H1 (cell line): ENCODE results near the gene CAPN10. TPM values are rescaled to one million over a fixed set of nuclear protein-coding genes. Genes with fewer than 3 reads are reported as not detected.

Experiments used
- CTCF ChIA-PET: fragments of 300-600 bp; sonication (Branson Sonifier 250); formaldehyde crosslinking; loops from one replicate; lab custom pipeline; 2021; ENCODE audit not compliant: partially characterized antibody; lab: Charles Lee
- POLR2A ChIA-PET: fragments of 300-600 bp; sonication (Branson Sonifier 250); formaldehyde crosslinking; loops from one replicate; lab custom pipeline; 2021; ENCODE audit warnings: inconsistent platforms; ENCODE audit not compliant: partially characterized antibody; lab: Charles Lee
- DNase-seq, 2 experiments: peaks; one replicate each; pipeline versions ENCODE4 v3.0.0 to v3.0.0-alpha.2; 2010 to 2022; ENCODE audit warnings: low spot score in 2 of 2, low read depth in 1 of 2, mixed read lengths in 1 of 2
- FAIRE-seq: peaks from 2 replicates; lab custom pipeline; 2011; peaks lifted over from hg19 to GRCh38; lab: Jason Lieb, UNC
- H2AFZ ChIP-seq: 2 replicates; pipeline ENCODE4 v1.8.1; 2012; ENCODE audit warnings: low read length, inconsistent platforms
- H2AK5ac ChIP-seq: 2 replicates; pipeline ENCODE4 v1.6.1; 2013; ENCODE audit warnings: low read depth, low read length
- H2BK120ac ChIP-seq: replicated peaks from 2 replicates; pipeline ENCODE3; 2013; ENCODE audit warnings: low read depth, low read length, inconsistent platforms
- H2BK12ac ChIP-seq: 2 replicates; pipeline ENCODE4 v1.6.1; 2013; ENCODE audit warnings: low read depth, low read length
- H2BK15ac ChIP-seq: 2 replicates; pipeline ENCODE4 v1.6.1; 2013; ENCODE audit warnings: low read length
- H2BK20ac ChIP-seq: 2 replicates; pipeline ENCODE4 v1.6.1; 2013; ENCODE audit warnings: low read length
- H2BK5ac ChIP-seq: 2 replicates; pipeline ENCODE4 v1.6.1; 2013; ENCODE audit warnings: low read depth, low read length
- H3K14ac ChIP-seq: 2 replicates; pipeline ENCODE4 v1.6.1; 2013; ENCODE audit warnings: inconsistent platforms; ENCODE audit not compliant: insufficient read length
- H3K18ac ChIP-seq: 2 replicates; pipeline ENCODE4 v1.6.1; 2013; ENCODE audit warnings: low read length; ENCODE audit errors: extremely low read depth
- H3K23ac ChIP-seq: 2 replicates; pipeline ENCODE4 v1.6.1; 2013; ENCODE audit warnings: inconsistent platforms; ENCODE audit not compliant: insufficient read length
- H3K23me2 ChIP-seq: 2 replicates; pipeline ENCODE4 v1.6.1; 2013; ENCODE audit warnings: low read depth, low read length
- H3K27ac ChIP-seq: 2 replicates; pipeline ENCODE4 v1.6.1; 2011; ENCODE audit warnings: low read depth, low read length, inconsistent platforms
- H3K27me3 ChIP-seq, 4 experiments: replicated peaks in 1 of 4; 1 replicate in 1 of 4; 2 replicates in 3 of 4; pipeline versions ENCODE4 v1.6.1 to v1.8.1; 2011 to 2013; ENCODE audit warnings: low read length in 3 of 4, mild to moderate bottlenecking in 3 of 4, inconsistent platforms in 2 of 4, mixed read lengths in 2 of 4, moderate library complexity in 1 of 4; ENCODE audit not compliant: control insufficient read depth in 3 of 4, insufficient read depth in 3 of 4; ENCODE audit errors: extremely low read depth in 1 of 4
- H3K36me3 ChIP-seq, 4 experiments: 2 replicates each; pipeline versions ENCODE4 v1.6.1 to v1.8.1; 2011 to 2013; ENCODE audit warnings: mild to moderate bottlenecking in 4 of 4, low read length in 3 of 4, moderate library complexity in 2 of 4, control low read depth in 1 of 4, inconsistent platforms in 1 of 4; ENCODE audit not compliant: insufficient read depth in 4 of 4, control insufficient read depth in 2 of 4
- H3K4ac ChIP-seq: replicated peaks from 2 replicates; pipeline ENCODE3; 2013; ENCODE audit warnings: low read length, low read depth, mixed read lengths, inconsistent platforms; ENCODE audit not compliant: insufficient read length
- H3K4me1 ChIP-seq, 4 experiments: replicated peaks in 1 of 4; 1 replicate in 1 of 4; 2 replicates in 3 of 4; pipeline versions ENCODE4 v1.6.1 to v1.8.1; 2011 to 2013; ENCODE audit warnings: low read length in 3 of 4, inconsistent platforms in 2 of 4, mixed read lengths in 1 of 4; ENCODE audit not compliant: insufficient read depth in 4 of 4, control insufficient read depth in 3 of 4
- H3K4me2 ChIP-seq, 2 experiments: 2 replicates each; pipeline versions ENCODE4 v1.6.1 to v1.8.1; 2011 to 2013; ENCODE audit warnings: low read depth in 2 of 2, low read length in 2 of 2, control low read depth in 1 of 2, inconsistent platforms in 1 of 2, mild to moderate bottlenecking in 1 of 2; ENCODE audit not compliant: insufficient read depth in 1 of 2
- H3K4me3 ChIP-seq, 4 experiments: fragments of 200-600, 300-600 bp in 1 of 4; sonication (generic), shearing (Covaris generic), sonication (Bioruptor Twin) in 1 of 4; 2 replicates each; pipeline versions ENCODE4 v1.5.1 to v1.8.1; 2011 to 2016; ENCODE audit warnings: low read length in 4 of 4, low read depth in 3 of 4, control low read depth in 2 of 4, inconsistent platforms in 2 of 4, mild to moderate bottlenecking in 2 of 4, mixed read lengths in 1 of 4, moderate library complexity in 1 of 4; ENCODE audit not compliant: insufficient read depth in 2 of 4; ENCODE audit errors: extremely low read depth in 1 of 4
- H3K56ac ChIP-seq: replicated peaks from 2 replicates; pipeline ENCODE3; 2013; ENCODE audit warnings: low read depth, mild to moderate bottlenecking, mixed read lengths, low read length, inconsistent platforms; ENCODE audit not compliant: insufficient read length
- H3K79me1 ChIP-seq: 2 replicates; pipeline ENCODE4 v1.6.1; 2013; ENCODE audit warnings: low read depth, low read length, control low read depth
- H3K79me2 ChIP-seq, 2 experiments: 2 replicates each; pipeline versions ENCODE4 v1.6.1 to v1.8.1; 2012 to 2013; ENCODE audit warnings: low read length in 2 of 2, mild to moderate bottlenecking in 2 of 2, inconsistent platforms in 1 of 2; ENCODE audit not compliant: insufficient read depth in 2 of 2, control insufficient read depth in 1 of 2
- H3K9ac ChIP-seq, 4 experiments: replicated peaks in 1 of 4; 1 replicate in 1 of 4; 2 replicates in 3 of 4; pipeline versions ENCODE4 v1.6.1 to v1.8.1; 2011 to 2013; ENCODE audit warnings: low read depth in 3 of 4, low read length in 3 of 4, control low read depth in 2 of 4, mild to moderate bottlenecking in 2 of 4, moderate library complexity in 2 of 4, inconsistent platforms in 1 of 4; ENCODE audit errors: extremely low read depth in 1 of 4
- H3K9me3 ChIP-seq, 2 experiments: 2 replicates each; pipeline versions ENCODE4 v1.6.1 to v1.8.1; 2012 to 2013; ENCODE audit warnings: mild to moderate bottlenecking in 2 of 2, moderate library complexity in 2 of 2, control low read depth in 1 of 2, inconsistent platforms in 1 of 2, low read depth in 1 of 2, low read length in 1 of 2, mixed read lengths in 1 of 2; ENCODE audit not compliant: insufficient read depth in 2 of 2
- H4K20me1 ChIP-seq, 2 experiments: replicated peaks in 1 of 2; 2 replicates each; pipeline versions ENCODE3 to v1.8.1; 2011 to 2013; ENCODE audit warnings: inconsistent platforms in 2 of 2, low read length in 2 of 2, mild to moderate bottlenecking in 1 of 2; ENCODE audit not compliant: insufficient read depth in 2 of 2, control insufficient read depth in 1 of 2
- H4K5ac ChIP-seq: 2 replicates; pipeline ENCODE4 v1.6.1; 2013; ENCODE audit warnings: low read length, low read depth, mixed read lengths, inconsistent platforms; ENCODE audit not compliant: insufficient read length
- H4K8ac ChIP-seq: 2 replicates; pipeline ENCODE4 v1.8.0; 2013; ENCODE audit warnings: mild to moderate bottlenecking, moderate library complexity, low read length, inconsistent platforms; ENCODE audit not compliant: insufficient read depth; ENCODE audit errors: extremely low read depth
- H4K91ac ChIP-seq: replicated peaks from 2 replicates; pipeline ENCODE3; 2013; ENCODE audit warnings: low read length, mixed read lengths, inconsistent platforms; ENCODE audit not compliant: insufficient read length
- WGBS, 2 experiments: shearing (Covaris generic) in 1 of 2; methylation state at CpG; one replicate each; pipeline versions ENCODE4 v1.1.6 to v1.1.7; 2013 to 2015; ENCODE audit warnings: low lambda C conversion rate in 2 of 2, mixed read lengths in 2 of 2, inconsistent platforms in 1 of 2, low coverage in 1 of 2, missing lambda C conversion rate in 1 of 2; ENCODE audit not compliant: insufficient replicate concordance in 2 of 2, insufficient coverage in 1 of 2, insufficient read length in 1 of 2; ENCODE audit errors: extremely low coverage in 1 of 2, missing lambda C conversion rate in 1 of 2; 5-methylcytosine and 5-hydroxymethylcytosine counted together
- polyA plus RNA-seq, 7 experiments: library from polyadenylated mRNA; depleted of rRNA in 3 of 7; stranded (reverse) in 5 of 7; unstranded in 2 of 7; fragments of >200 nt in 5 of 7; fragments of 200-250 nt in 2 of 7; gene quantifications; 1 replicate in 5 of 7; 2 replicates in 1 of 7; 4 replicates in 1 of 7; pipeline versions ENCODE4 v1.2.1 to v1.2.3, GENCODE V29; 2011 to 2013; ENCODE audit warnings: missing spikeins in 2 of 7, mixed read lengths in 2 of 7
- total RNA-seq: library from RNA; stranded (reverse); fragmentation: NEBNext Ultra II Directional; extraction: Animal tissue kit (Norgen Biotek cat#: 25700); gene quantifications from 2 replicates; pipeline ENCODE4 v1.2.1, GENCODE V29; 2021
- TF ChIP-seq, protein P1 (sequence below), 3 experiments: IDR thresholded peaks; 1 replicate in 2 of 3; 2 replicates in 1 of 3; pipeline versions ENCODE4 v1.5.1 to v1.6.1; 2011; ENCODE audit warnings: low read length in 3 of 3, mild to moderate bottlenecking in 3 of 3, inconsistent platforms in 2 of 3, low read depth in 1 of 3, moderate library complexity in 1 of 3; ENCODE audit not compliant: insufficient read depth in 1 of 3; ENCODE audit errors: control extremely low read depth in 1 of 3

CAPN10 gene
- total and polyA plus RNA-seq, 2 of the 8 experiments (the other 6 are each of a cell fraction or from before 2014, with no cell fraction given) = 30.7 to 39.8 TPM

DNA sequence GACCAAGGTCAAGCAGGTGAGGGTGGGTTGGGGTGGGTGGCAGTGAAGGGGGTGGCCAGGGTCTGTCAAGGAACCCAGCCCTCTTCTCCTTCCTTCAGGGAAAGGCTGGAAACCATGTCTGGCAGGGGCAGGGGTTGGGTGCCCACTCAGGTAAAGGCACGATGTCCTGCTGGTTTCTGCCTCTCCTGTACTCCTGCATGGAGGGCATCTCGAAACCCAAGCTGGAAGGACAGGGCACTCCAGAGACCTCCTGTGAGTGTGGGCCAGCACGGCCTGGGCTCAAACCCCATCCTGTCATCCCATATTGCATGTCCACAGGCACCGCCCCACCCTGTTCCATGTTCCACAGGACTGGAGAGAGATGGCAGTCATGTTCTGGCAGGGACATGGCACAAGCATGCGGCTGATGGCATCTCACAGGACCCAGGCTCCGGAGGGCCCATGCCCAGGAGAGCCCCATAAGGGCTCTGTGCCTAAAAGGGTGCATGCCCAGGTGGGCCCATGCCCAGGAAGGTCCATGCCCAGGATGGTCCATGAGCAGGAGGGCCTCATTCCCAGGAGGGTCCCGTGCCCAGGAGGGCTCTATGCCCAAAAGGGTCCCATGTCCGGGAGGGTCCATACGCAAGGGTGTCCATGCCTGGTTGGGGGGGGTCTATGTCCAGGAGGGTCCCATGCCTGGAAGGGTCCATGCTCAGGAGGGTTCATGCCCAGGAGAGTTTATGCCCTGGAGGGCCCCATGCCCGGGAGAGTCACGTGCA is 45.2 kb downstream of the CAPN10 start:
- TF ChIP-seq, protein P1, sequence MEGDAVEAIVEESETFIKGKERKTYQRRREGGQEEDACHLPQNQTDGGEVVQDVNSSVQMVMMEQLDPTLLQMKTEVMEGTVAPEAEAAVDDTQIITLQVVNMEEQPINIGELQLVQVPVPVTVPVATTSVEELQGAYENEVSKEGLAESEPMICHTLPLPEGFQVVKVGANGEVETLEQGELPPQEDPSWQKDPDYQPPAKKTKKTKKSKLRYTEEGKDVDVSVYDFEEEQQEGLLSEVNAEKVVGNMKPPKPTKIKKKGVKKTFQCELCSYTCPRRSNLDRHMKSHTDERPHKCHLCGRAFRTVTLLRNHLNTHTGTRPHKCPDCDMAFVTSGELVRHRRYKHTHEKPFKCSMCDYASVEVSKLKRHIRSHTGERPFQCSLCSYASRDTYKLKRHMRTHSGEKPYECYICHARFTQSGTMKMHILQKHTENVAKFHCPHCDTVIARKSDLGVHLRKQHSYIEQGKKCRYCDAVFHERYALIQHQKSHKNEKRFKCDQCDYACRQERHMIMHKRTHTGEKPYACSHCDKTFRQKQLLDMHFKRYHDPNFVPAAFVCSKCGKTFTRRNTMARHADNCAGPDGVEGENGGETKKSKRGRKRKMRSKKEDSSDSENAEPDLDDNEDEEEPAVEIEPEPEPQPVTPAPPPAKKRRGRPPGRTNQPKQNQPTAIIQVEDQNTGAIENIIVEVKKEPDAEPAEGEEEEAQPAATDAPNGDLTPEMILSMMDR (IDR thresholded peaks at IDR 0.05; ENCODE audit: control extremely low read depth in 1 of 3, insufficient read depth in 1 of 3, low read depth in 1 of 3, low read length in 3 of 3) = no peak
- H3K23ac ChIP-seq = no peak overlapping the region
- H3K4me2 ChIP-seq = no peak overlapping the region
- FAIRE-seq (no peak), DNase-seq (no peak)
- 86% methylated on average over 11 of the region's 11 CpGs; no CpG with 5 or more reads in 1 of the 2 experiments for WGBS, 2 experiments
- H2AK5ac ChIP-seq = no peak overlapping the region
- no peaks in the 10 kb centered on the region for H3K36me3 ChIP-seq
- H3K27ac ChIP-seq = no peak overlapping the region
- no peak overlapping the region for H3K4me3 ChIP-seq
- H3K79me1 ChIP-seq = no peaks in the 10 kb centered on the region
- H3K23me2 ChIP-seq = no peaks in the 10 kb centered on the region
- no peaks in the 10 kb centered on the region; a peak in 1 of 7 replicates for H3K4me1 ChIP-seq
- no peaks in the 10 kb centered on the region for H3K27me3 ChIP-seq
- no peak overlapping the region for H3K9ac ChIP-seq
- H3K4ac ChIP-seq = no peak overlapping the region
- no peaks in the 10 kb centered on the region for H4K20me1 ChIP-seq
- H2BK15ac ChIP-seq = no peak overlapping the region
- H3K56ac ChIP-seq = no peak overlapping the region
- H3K18ac ChIP-seq = no peak overlapping the region
- H2AFZ ChIP-seq = no peak overlapping the region
- POLR2A ChIA-PET = no interaction called here
- H3K79me2 ChIP-seq = no peaks in the 10 kb centered on the region
- H2BK12ac ChIP-seq = no peak overlapping the region
- no peak overlapping the region for H4K91ac ChIP-seq
- no peak overlapping the region for H3K14ac ChIP-seq
- H4K5ac ChIP-seq = no peak overlapping the region
- CTCF ChIA-PET = interaction anchor here (1.1 kb wide), 1 partner anchor 118 kb away, joined by 3 read pairs; no protein-coding TSS in a partner anchor
- H4K8ac ChIP-seq = no peak overlapping the region
- H2BK20ac ChIP-seq = no peak overlapping the region
- peaks cover 32 to 58% of the 10 kb centered on the region in 2 experiments for H3K9me3 ChIP-seq
- H2BK5ac ChIP-seq = no peak overlapping the region
- no peak overlapping the region for H2BK120ac ChIP-seq
